Epithelial cell of proximal tubule (primary cell): Measurements from ENCODE around the gene ITFG2. TPM values are rescaled to one million over a fixed set of nuclear protein-coding genes. Genes with fewer than 3 reads are reported as not detected.

Source experiments
- DNase-seq: peaks from one replicate; pipeline ENCODE4 v3.0.0-alpha.2; 2011; ENCODE audit warnings: low read depth
- H3K4me3 ChIP-seq: 2 replicates; pipeline ENCODE4 v1.5.1; 2011; ENCODE audit warnings: low read depth, mild to moderate bottlenecking, low read length
- total RNA-seq: library from RNA; depleted of rRNA; stranded (reverse); fragments of >200 nt; gene quantifications from 2 replicates; pipeline ENCODE4 v1.2.3, GENCODE V29; 2015
- TF ChIP-seq, protein P1 (sequence below): conservative IDR thresholded peaks from 2 replicates; pipeline ENCODE4 v1.5.1; 2012; ENCODE audit warnings: low read depth, mild to moderate bottlenecking, low read length

ITFG2 gene
- total RNA-seq, 1 donor from 2014 or later: 35.1 TPM

GRCh38 chr12:2854669-2855453 lies 42.4 kb downstream of the ITFG2 start:
- no peak for DNase-seq
- TF ChIP-seq, protein P1, sequence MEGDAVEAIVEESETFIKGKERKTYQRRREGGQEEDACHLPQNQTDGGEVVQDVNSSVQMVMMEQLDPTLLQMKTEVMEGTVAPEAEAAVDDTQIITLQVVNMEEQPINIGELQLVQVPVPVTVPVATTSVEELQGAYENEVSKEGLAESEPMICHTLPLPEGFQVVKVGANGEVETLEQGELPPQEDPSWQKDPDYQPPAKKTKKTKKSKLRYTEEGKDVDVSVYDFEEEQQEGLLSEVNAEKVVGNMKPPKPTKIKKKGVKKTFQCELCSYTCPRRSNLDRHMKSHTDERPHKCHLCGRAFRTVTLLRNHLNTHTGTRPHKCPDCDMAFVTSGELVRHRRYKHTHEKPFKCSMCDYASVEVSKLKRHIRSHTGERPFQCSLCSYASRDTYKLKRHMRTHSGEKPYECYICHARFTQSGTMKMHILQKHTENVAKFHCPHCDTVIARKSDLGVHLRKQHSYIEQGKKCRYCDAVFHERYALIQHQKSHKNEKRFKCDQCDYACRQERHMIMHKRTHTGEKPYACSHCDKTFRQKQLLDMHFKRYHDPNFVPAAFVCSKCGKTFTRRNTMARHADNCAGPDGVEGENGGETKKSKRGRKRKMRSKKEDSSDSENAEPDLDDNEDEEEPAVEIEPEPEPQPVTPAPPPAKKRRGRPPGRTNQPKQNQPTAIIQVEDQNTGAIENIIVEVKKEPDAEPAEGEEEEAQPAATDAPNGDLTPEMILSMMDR: no peak
- H3K4me3 ChIP-seq: no peak overlapping the region

DNA sequence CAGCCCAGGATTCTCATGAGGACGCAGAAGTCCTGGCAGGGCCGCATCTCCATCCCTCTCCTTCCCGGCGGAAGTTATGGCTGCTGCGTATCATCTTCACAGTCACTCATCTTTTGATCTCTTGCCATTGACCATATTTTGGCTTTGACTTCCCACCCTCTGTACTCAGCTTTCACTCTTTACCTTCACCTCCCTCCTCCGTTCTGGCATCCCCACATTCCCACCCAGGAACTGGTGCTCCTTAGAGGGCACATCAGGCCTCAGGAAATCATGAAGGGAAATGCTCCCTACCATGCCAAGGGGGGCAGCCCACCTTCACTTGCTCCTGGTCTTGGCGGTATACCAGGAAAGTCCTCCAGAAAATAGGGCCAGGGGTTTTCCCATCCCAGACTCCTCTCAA lies 43.1 kb downstream of the ITFG2 start:
- no peak for DNase-seq
- TF ChIP-seq, protein P1: no peak
- no peak overlapping the region for H3K4me3 ChIP-seq

DNA sequence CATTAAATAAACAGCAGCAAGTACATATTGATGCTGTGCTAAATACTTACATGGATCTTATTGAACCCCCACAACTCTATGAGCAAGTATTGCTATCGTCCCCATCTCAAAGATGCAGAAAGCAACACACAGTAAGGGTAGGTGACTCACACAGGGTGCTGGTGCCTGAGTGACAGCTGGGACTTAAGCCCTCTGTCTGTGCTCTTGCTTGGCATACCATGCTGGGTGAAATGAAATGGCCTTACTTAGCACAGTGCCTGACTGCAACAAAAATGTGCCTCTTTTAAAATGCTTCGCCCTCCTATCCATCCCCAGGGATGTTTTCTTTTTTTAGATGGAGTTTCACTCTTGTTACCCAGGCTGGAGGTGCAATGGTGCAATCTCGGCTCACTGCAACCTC lies 43.6 kb downstream of the ITFG2 start:
- DNase-seq: no peak
- TF ChIP-seq, protein P1: no peak
- no peak overlapping the region for H3K4me3 ChIP-seq

GRCh38 chr12:2857021-2857431 lies 44.6 kb downstream of the ITFG2 start, which contains the start of gene TEX52:
TEX52 (minus strand) TSS chr12:2857039; CDS start chr12:2857026, 13 bp downstream.
- no peak for DNase-seq
- H3K4me3 ChIP-seq: no peak within 1 kb of the TSS
- TF ChIP-seq, protein P1: no peak

DNA sequence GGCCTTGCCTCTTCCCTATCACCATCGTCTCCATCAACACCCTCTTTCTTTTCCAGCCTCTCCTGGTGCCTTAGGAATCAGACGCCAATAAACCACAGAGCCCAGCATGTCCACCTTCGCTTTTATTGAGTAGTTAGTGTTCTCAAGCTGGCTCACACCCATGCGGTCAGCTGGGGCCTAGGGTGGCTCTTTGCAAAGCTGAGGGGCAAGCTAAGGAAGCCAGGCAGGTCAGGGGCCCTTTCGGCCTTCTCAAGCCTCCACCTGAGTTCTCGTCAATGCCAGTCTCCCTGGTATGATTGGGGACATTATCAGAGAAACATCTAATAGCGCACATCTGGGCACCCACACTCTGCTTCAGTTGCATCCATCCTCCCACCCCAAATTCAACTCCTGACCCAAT lies 45.1 kb downstream of the ITFG2 start:
- no peak for DNase-seq
- no peak overlapping the region for H3K4me3 ChIP-seq
- TF ChIP-seq, protein P1: no peak

- no peak for DNase-seq
- no peak overlapping the region for H3K4me3 ChIP-seq
- TF ChIP-seq, protein P1: no peak
Measured at GRCh38 chr12:2858334-2858733, 45.9 kb downstream of the ITFG2 start.

- DNase-seq: no peak
- TF ChIP-seq, protein P1: no peak
- no peak overlapping the region for H3K4me3 ChIP-seq
Measured at GRCh38 chr12:2858944-2859421, 46.5 kb downstream of the ITFG2 start.
